ENCODE data around the gene GALR2. TPM values are rescaled to one million over a fixed set of nuclear protein-coding genes. Genes with fewer than 3 reads are reported as not detected.
A peak's percentile ranks its signal among the peaks of the same experiment; 100 is the strongest.

The GALR2 gene
- total and polyA plus RNA-seq, 9 of the 15 experiments (the other 6 are each of a cell fraction or from before 2014, with no cell fraction given), result 0.34 TPM; not detected in 8

- TF ChIP-seq ZBTB49 (CRISPR knock-in tag; IDR thresholded peaks at IDR 0.05; ENCODE audit: borderline replicate concordance) (no peak), SRSF3 (IDR thresholded peaks at IDR 0.05; ENCODE audit: insufficient read depth, low read length) (no peak), E2F4 (CRISPR knock-in tag; IDR thresholded peaks at IDR 0.05; ENCODE audit: low read depth) (no peak), TAF1 (IDR thresholded peaks at IDR 0.05; ENCODE audit: control insufficient read depth, extremely low read depth, insufficient read depth, low read length, severe bottlenecking) (peak; percentile 65), RBFOX2 (IDR thresholded peaks at IDR 0.05; ENCODE audit: low read depth, low read length) (peak; percentile 93), SRSF9 (IDR thresholded peaks at IDR 0.05; ENCODE audit: borderline replicate concordance, low read depth, low read length) (no peak), ZNF124 (CRISPR knock-in tag; IDR thresholded peaks at IDR 0.05) (no peak), SMAD1 (IDR thresholded peaks at IDR 0.05; ENCODE audit: low read depth, low read length, partially characterized antibody) (no peak), SAP30 (IDR thresholded peaks at IDR 0.05; ENCODE audit: borderline replicate concordance, insufficient read depth, low read depth, low read length, poor library complexity, severe bottlenecking) (no peak), MITF (IDR thresholded peaks at IDR 0.05) (no peak), SLC30A9 (CRISPR knock-in tag; IDR thresholded peaks at IDR 0.05) (no peak), ZNF695 (CRISPR knock-in tag; IDR thresholded peaks at IDR 0.05) (no peak), TFAM (CRISPR knock-in tag; conservative IDR thresholded peaks at IDR 0.05) (no peak), NCOA4 (IDR thresholded peaks at IDR 0.05; ENCODE audit: partially characterized antibody) (no peak), KLF16 (IDR thresholded peaks at IDR 0.05) (no peak), KLF6 (CRISPR knock-in tag; IDR thresholded peaks at IDR 0.05; ENCODE audit: borderline replicate concordance) (no peak)
Measured at GRCh38 chr17:76103274-76104139, 28.9 kb downstream of the GALR2 start, which contains the start of gene EXOC7 (continued).

Data from K562 (cell line).